GM18909 (cell line): ENCODE measurements around the gene ACTR5.

Experiments used
- ATAC-seq: cut with Tn5 transposase; IDR thresholded peaks from one replicate; pipeline ENCODE4 v1.9.1; 2021; ENCODE audit warnings: mild to moderate bottlenecking; ENCODE audit not compliant: unreplicated experiment, poor library complexity

The ACTR5 gene

DNA sequence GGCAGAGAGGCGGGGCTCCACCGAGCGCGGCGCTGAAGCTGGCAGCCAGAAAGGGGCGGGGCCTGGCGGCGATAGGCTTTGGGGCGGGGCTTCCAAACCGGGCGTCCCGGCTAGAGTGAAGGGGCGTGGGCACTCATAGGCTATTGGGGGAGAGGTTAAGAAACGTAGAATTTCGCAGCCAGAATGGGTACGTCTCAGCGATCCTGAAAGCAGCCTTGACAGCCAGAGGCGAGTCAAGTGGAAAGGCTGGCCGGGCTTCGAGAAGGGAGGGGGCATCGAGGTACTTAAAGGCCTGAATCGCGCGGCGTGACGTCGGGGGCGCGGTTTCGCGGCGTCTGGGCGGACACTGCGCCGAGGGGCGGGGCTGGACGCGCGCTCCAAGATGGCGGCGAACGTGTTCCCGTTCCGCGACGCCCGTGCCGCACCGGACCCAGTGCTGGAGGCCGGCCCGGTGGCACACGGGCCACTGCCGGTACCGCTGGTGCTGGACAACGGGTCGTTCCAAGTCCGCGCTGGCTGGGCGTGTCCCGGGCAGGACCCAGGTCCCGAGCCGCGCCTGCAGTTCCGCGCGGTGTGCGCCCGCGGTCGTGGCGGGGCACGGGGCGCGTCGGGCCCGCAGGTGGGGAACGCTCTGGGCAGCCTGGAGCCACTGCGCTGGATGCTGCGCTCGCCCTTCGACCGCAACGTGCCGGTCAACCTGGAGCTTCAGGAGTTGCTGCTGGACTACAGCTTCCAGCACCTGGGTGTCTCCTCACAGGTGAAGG is at the start of gene ACTR5:
ACTR5 (plus strand) TSS at position 364 of the 764 bp plus-strand sequence; CDS start at position 383, 19 bp downstream.
- ATAC-seq: peak; percentile 88

DNA sequence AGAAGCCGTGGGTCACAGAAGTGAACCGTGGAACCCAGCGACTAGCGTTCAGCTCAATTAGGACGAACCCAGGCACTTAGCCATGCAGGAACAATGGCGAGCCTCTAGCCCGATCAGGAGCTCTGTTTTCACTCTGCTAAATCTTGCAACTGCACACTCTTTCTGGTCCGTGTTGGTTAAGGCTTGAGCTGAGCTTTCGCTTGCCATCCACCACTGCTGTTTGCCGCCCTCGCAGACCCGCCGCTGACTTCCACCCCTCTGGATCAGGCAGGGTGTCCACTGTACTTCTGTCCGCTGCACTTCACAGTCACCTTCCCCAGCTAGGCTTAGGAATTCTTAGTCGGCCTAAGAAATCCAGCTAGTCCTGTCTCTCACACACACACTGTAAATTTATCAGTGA is 49.7 kb upstream of the ACTR5 start:
- ATAC-seq: no peak

DNA sequence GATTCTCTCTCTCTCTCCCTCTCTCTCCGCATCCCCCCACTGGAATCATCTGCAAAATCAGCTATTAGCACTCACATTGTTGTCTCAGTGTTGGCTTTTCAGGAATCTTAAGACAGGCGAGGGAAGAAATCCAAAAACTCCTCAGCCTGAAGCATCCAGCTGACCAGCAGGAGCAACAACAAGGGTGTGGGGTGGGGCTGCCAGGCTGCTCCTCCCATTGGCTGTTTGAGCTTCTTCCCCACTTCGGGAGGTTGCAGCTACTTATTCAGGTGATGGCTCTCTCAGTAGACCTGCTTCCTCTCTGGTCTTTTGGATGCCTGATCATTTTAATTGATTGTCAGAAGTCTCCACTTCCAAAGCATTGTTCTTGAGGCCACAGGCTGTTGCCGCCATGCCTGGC is 48.1 kb upstream of the ACTR5 start:
- no peak for ATAC-seq

DNA sequence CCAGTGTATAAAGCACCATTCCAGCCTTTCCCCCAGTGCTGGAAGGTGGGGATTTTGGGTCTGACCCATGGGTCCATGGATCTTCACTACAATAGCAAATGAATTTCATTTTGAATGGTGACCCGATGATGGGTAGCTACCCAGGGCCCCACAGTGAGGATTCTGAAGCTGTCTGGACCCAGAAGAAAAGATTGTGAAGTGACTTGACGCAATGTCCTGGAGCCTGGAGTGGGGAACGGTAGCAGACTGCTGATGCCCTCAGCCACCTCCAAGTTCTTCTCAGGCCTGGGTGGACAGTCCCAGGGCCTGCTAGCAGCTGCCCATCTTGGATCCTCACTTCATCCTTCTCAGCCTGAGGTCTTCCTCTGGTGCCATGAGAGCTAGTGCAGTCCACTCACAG is 47.3 kb upstream of the ACTR5 start:
- no peak for ATAC-seq

DNA sequence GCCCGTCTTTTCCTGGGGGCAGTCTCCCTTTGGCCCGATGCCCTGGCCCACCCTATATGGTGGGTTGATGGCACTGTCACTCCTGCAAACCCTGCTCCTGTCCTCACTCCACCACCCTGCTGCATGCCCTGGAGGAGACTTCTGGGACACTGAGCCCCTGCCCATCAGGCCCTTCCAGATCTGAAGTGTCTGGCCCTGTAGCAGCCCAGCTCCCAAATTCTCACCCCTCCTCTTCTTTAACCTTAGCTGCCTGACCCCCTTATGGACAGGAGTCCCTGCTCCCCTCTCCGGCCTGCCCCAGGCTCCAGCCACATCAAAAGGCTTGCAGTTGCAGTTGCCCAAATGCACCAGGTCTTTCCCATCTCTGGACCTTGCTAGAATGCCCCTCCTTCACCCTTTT is 44.7 kb upstream of the ACTR5 start:
- no peak for ATAC-seq

DNA sequence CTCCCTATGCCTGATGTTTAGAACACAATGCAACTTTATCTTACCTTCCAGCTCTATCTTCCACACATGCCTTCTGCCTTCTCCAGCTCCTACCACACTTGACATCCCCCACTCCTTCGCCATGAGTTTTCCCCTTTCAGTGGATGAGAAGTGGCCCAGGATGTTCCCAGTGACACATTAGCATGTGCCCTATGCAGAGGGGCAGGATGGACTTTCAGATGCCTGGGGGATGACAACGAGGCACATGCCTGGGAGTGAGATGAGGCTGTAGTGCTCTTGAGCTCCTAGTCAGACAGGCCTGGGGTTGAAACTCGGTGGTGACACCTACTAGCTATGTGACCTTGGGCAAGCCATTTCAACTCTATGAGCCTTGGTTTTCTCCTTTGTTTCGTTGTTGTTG is 44.1 kb upstream of the ACTR5 start:
- no peak for ATAC-seq

DNA sequence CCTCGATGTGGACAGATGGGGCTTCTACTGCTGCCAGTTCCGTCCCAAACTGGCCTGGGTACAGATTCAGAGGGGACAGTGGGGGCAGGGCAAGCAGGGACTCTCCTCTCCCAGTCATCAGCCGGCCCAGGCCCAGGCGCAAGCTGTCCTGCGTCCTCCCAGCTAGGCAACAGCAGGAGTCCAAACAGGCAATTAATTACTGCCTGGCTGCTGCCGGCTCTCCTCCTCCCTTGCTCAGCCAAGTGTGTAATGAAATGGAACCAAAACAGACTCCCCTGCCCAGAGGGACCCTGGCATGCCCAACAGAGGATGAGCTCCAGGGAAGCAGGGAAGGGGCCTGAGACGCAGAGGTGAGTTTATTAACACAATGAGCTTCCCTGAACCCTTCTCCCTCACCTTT is 41.8 kb upstream of the ACTR5 start:
- ATAC-seq: no peak

DNA sequence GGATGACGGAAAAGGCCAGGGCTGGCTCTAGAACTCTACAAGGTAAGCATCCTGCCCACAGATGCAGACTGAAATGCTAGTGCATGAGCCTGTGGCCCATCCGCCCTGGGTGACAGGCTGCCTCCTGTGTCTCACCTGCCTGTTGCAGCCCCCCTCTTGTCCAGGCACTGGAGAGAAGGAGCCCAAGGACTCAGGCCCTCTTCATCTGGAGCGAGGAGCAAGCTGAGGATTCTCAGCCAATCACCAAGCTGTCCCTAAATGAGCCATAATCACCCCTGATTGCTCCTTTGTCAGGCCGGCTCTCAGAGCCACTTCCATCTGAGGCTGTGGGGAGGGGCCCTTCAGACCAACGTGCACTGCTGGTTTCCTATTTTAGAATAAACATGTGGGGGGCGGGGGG is 34.0 kb upstream of the ACTR5 start:
- ATAC-seq: no peak

DNA sequence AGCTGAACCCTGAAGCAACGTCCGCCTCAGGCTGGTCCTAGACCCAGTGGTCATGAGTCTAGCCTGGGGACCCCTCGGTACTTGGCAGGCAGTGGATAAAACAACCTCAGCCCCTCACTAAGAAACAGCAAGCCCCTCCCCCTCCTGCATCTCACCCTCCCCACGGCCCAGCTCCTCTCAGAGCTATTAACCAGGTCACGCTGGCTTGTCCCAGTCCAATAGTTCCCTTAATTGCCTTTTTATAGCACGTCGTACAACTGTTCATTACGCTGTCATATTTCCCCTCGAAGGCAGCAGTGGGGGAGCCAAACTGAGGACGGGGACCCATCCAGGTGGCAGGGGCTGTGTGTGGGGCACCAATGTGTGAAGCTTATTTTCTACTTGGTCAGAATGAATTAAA is 32.6 kb upstream of the ACTR5 start:
- no peak for ATAC-seq

DNA sequence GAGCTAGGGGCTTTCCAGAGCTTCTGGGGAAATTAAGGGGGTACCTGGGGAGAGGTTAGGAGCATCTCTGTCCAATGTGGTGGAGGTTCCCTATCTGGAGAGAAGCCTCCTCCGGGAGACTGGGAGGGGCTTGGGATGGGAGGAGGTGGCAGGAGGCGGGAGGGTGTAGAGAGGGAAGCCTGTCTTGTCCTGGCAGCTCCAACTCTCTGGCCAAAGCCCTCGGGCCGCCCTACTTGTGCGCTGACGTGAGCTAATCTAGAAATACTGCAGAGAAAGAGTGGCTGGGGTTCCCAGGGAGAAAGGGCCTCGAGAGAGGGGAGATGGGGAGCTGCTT is 25.6 kb upstream of the ACTR5 start:
- no peak for ATAC-seq

DNA sequence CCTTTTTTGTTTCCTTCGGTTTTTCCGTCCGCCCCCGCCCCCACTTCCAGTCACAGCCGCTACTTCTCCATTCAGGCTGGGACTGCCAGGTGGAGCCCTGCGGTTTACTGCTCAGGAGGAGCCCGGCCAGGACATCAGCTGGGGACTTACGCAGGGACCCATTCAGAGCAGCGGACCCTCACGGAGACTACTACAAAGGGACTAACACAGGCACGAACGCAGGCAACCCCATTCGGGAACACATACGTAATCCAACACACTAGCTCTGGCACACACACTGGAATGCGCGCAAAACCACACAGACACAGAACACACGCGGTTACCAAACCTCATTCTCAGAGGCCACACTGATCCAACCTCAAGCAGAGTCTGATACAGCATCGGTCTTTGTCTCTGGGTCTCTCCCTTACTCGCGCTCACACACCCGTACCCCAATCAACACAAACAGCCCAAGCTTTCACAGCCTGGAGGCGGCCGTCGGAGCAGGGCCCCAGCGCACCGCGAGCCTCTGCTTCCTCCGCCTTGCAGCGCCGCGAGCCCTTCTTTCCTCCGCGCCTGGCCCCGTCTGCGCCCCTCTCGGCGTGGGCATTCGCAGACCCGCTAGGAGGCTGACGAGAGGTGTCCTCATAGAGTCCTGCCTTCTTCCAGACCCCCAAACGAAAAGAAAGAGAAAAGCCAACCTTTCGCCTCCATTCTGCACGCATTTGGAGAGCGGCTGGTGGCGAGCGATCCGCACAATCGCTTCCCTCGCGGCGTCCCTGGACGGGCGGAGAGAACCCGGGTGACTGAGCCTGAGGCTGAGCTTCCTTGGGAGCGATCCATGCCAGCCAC is 25.0 kb upstream of the ACTR5 start:
- no peak for ATAC-seq

DNA sequence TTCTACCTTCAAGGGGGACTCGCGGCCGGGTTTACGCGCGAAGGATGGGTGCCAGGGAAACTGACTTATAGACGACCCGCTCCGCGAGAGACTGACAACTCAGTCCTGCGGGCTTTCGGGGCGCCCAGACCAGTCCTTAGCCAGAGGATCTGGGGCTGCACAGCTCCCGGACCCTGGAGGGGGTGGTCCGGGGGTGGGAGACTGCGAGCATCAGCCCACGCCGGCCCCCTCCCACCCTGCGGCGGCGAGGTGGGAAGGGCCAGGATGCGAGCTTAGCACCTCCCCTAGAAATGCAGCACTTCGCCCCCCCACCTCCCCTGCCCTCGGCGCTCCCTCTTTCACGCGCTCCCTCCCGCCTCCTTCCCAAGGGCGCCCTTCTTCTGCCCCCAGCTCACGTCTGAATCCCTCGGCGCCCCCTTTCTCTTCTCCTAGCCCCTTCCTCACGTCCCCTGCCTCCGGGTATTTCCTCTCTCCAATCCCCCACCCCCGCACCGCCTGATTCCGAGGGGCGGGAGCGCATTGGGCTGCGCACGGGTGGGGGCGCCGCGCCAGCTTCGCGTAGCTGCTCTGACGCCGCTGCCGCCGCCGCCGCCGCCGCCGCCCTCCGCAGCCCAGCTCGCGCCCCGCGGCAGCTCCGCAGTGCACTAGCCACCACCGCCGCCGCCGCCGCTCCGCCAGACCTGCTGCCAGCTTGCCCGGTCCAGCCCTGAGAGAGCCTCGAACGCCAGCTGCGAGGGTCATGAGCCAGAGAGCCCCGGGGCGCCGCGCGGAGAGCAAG is 24.2 kb upstream of the ACTR5 start, which contains the start of gene SLC32A1:
SLC32A1 (plus strand) TSS at position 639 of the 778 bp plus-strand sequence. CDS start 239 bp downstream, outside the sequence.
- no peak for ATAC-seq

DNA sequence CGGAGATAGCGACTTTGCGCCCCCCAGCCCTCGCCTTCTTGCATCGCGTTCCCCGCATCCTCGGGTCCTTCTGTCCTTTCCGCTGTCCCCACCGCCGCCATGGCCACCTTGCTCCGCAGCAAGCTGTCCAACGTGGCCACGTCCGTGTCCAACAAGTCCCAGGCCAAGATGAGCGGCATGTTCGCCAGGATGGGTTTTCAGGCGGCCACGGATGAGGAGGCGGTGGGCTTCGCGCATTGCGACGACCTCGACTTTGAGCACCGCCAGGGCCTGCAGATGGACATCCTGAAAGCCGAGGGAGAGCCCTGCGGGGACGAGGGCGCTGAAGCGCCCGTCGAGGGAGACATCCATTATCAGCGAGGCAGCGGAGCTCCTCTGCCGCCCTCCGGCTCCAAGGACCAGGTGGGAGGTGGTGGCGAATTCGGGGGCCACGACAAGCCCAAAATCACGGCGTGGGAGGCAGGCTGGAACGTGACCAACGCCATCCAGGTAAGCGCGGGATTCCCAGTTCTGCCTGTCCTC is 23.6 kb upstream of the ACTR5 start:
- ATAC-seq: no peak

DNA sequence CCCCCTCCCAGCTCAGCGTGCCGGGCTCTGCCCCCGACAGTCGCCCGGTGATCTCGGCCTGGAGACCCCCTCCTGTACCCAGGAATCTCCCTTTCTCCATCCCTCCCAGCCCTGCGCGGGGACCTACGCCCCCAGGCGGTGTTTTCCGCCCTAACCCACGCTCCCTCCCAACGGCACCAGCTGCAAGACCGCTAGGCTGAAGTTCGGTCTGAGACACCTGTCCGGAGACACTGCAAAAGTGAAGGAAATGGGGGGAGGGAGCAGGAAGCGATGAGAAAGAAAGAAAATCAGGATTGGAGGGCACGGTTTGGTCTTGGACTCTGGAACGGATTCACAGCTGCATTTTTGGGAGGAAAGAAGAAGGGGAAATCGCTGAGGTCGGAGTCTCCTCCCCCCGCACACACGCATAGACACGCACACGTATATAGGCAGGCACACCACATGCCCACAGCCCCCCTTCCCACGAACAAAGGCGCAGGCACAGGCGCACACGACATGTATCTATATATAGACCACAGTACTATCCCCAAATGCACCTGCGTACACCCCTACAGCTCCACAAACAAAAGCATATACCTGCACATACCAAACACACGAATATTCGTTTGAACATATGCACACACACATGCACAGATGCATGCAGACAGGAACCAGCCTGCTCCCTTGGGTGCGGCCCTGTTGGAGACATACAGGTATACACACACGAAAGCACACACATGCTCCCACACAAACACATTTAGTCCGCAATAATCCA is 22.9 kb upstream of the ACTR5 start:
- no peak for ATAC-seq

DNA sequence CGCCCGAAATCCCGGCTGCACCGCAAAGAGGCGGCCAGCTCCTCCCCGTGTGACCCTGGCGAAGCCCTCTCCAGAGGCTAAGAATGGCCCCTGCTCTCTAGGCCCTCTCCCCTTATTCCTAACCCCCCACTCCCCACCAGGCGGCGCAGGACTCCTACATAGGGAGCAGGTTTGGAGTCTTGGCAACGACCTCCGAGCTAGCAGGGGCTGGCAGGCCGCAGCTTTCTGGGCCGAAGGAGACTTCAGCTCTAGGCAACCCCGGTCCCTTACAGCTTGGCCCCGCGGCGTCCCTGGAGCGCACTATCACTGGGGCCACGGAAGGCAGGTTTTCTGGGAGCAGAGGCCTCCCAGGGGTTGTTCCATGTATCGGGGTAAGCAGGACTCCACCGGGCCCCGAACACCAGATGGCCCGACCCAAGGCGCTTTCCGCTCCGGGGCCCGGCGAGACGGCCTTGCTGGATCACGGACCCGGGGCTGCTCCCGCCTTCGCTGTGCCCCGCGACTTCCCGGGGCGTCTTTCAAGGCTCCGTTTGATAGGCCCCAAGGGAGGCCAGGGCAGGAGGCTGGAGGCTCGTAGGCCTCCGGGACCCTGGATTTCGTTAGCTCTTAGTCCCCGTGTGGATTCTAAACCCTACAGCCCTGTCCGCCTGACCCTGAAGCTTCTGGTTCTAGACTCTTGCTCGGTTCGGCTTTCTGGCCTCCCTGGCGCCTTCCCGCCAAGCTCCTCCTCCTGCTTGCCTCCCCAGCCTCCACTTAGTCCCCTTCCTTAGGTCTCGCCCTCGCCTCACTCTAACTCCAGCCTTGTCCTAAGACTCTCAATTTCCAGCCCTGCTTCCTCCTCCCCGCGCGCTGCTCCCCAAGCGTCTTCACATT is 22.1 kb upstream of the ACTR5 start:
- ATAC-seq: no peak

DNA sequence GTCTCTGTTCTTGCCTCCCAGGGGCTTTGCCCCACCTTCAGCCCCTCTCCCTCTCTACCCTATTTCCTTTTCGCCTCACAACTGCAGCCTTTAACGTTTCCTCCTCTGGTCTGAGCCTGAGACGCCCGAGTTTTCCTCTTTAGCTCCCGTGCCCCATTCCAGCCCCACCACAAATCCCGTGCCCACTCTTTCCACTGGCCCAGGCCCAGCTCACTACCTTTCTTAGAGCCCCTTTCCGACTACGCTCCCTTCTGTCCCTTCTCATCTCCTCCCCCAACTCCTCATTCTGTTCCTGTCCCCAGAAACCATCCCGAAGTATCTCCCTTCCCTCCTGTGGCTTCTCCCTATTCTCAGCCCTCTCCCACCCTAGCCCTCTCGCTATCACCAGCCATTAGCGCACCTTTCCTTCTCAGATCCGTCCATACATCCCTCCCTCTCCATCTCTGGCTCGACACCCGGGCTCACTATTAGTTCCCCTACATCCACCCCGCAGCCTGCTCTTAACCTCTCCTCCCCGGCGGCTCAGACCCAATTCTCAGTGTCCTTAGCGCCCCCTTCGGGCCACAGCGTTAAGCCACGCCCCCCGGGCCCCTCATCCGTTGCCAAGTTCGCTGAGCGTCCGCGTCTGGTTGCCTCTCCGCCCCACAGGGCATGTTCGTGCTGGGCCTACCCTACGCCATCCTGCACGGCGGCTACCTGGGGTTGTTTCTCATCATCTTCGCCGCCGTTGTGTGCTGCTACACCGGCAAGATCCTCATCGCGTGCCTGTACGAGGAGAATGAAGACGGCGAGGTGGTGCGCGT is 21.3 kb upstream of the ACTR5 start:
- no peak for ATAC-seq

DNA sequence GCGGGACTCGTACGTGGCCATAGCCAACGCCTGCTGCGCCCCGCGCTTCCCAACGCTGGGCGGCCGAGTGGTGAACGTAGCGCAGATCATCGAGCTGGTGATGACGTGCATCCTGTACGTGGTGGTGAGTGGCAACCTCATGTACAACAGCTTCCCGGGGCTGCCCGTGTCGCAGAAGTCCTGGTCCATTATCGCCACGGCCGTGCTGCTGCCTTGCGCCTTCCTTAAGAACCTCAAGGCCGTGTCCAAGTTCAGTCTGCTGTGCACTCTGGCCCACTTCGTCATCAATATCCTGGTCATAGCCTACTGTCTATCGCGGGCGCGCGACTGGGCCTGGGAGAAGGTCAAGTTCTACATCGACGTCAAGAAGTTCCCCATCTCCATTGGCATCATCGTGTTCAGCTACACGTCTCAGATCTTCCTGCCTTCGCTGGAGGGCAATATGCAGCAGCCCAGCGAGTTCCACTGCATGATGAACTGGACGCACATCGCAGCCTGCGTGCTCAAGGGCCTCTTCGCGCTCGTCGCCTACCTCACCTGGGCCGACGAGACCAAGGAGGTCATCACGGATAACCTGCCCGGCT is 20.6 kb upstream of the ACTR5 start:
- no peak for ATAC-seq

DNA sequence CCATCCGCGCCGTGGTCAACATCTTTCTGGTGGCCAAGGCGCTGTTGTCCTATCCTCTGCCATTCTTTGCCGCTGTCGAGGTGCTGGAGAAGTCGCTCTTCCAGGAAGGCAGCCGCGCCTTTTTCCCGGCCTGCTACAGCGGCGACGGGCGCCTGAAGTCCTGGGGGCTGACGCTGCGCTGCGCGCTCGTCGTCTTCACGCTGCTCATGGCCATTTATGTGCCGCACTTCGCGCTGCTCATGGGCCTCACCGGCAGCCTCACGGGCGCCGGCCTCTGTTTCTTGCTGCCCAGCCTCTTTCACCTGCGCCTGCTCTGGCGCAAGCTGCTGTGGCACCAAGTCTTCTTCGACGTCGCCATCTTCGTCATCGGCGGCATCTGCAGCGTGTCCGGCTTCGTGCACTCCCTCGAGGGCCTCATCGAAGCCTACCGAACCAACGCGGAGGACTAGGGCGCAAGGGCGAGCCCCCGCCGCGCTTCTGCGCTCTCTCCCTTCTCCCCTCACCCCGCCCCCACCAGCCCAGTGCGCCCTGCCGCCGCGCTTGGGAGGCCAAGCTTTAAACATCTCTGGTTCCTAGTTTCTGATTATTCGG is 20.0 kb upstream of the ACTR5 start:
- ATAC-seq: no peak
